Measurements from ENCODE around the gene OR4D11.
"Not testable (repeated sequence)": the region's sequence is repeated elsewhere in the genome, so short reads cannot be mapped to it uniquely, and the experiment has no call there.

The OR4D11 gene

GRCh38 chr11:59503276-59503675, at the start of gene OR4D11:
Gene OR4D11, plus strand, starts transcription at chr11:59503576. Its CDS starts 0 bp downstream, at chr11:59503576.
- no peak for FAIRE-seq

GRCh38 chr11:59456661-59457060, 46.7 kb upstream of the OR4D11 start, which contains the start of gene OR4D6:
Gene OR4D6, plus strand, starts transcription at chr11:59456961. Its CDS starts 0 bp downstream, at chr11:59456961.
- no peak for FAIRE-seq

- FAIRE-seq, result no peak
These were observed 43.5 kb upstream of the OR4D11 start for GRCh38 chr11:59459916-59460315.

GRCh38 chr11:59463190-59463641, 40.2 kb upstream of the OR4D11 start:
- FAIRE-seq, result no peak

GRCh38 chr11:59473015-59473414, 30.4 kb upstream of the OR4D11 start, which contains the start of gene OR4D10:
Gene OR4D10, plus strand, starts transcription at chr11:59473315. Its CDS starts 4,115 bp downstream, at chr11:59477430.
- no peak for FAIRE-seq

- no peak for FAIRE-seq
These were observed 28.2 kb upstream of the OR4D11 start for GRCh38 chr11:59475176-59475575.

GRCh38 chr11:59479906-59480305, 23.5 kb upstream of the OR4D11 start:
- FAIRE-seq, result no peak

GRCh38 chr11:59480359-59480758, 23.0 kb upstream of the OR4D11 start:
- no peak for FAIRE-seq

GRCh38 chr11:59501931-59502330, 1.4 kb upstream of the OR4D11 start:
- FAIRE-seq, result no peak

GRCh38 chr11:59510941-59511589, 7.7 kb downstream of the OR4D11 start, which contains the start of gene OR4D9:
Gene OR4D9, plus strand, starts transcription at chr11:59511539. Its CDS starts 3,374 bp downstream, at chr11:59514913.
- FAIRE-seq, result no peak

GRCh38 chr11:59511675-59512074, 8.3 kb downstream of the OR4D11 start:
- no peak for FAIRE-seq

- FAIRE-seq, result not testable (repeated sequence)
These were observed 16.8 kb downstream of the OR4D11 start for GRCh38 chr11:59520139-59520538.

GRCh38 chr11:59520741-59521140, 17.4 kb downstream of the OR4D11 start:
- FAIRE-seq, result no peak

- FAIRE-seq, result no peak
These were observed 20.2 kb downstream of the OR4D11 start for GRCh38 chr11:59523541-59523940.

- no peak for FAIRE-seq
These were observed 25.3 kb downstream of the OR4D11 start for GRCh38 chr11:59528711-59529110.

GRCh38 chr11:59532620-59533019, 29.2 kb downstream of the OR4D11 start:
- FAIRE-seq, result no peak

GRCh38 chr11:59534676-59535075, 31.3 kb downstream of the OR4D11 start:
- FAIRE-seq, result no peak

- no peak for FAIRE-seq
These were observed 38.9 kb downstream of the OR4D11 start for GRCh38 chr11:59542142-59542810.

GRCh38 chr11:59543713-59544112, 40.3 kb downstream of the OR4D11 start:
- FAIRE-seq, result not testable (repeated sequence)

GRCh38 chr11:59544869-59545178, 41.4 kb downstream of the OR4D11 start:
- FAIRE-seq, result no peak

GRCh38 chr11:59545179-59546020, 42.0 kb downstream of the OR4D11 start:
- FAIRE-seq, result no peak

GRCh38 chr11:59547605-59548308, 44.4 kb downstream of the OR4D11 start:
- not testable (repeated sequence) for FAIRE-seq

- no peak for FAIRE-seq
These were observed 44.9 kb downstream of the OR4D11 start for GRCh38 chr11:59548309-59548656.

All from islet of Langerhans (tissue), 1 donor.